HL-60 (cell line): ENCODE results near the gene MACROD2.

Experiments
- DNase-seq, 2 experiments: peaks; one replicate each; pipeline ENCODE4 v3.0.0-alpha.2; 2010 to 2020; ENCODE audit warnings: low read depth in 1 of 2, low spot score in 1 of 2
- H3K27ac ChIP-seq: fragments of 250-450 bp; sonication (Bioruptor Pico); replicated peaks from 2 replicates; pipeline ENCODE4 v1.5.1; 2020; ENCODE audit warnings: mild to moderate bottlenecking, moderate library complexity
- H3K27me3 ChIP-seq: fragments of 250-450 bp; sonication (Bioruptor Pico); 2 replicates; pipeline ENCODE4 v1.5.1; 2021; ENCODE audit warnings: mild to moderate bottlenecking, moderate library complexity; ENCODE audit not compliant: insufficient read depth, poor library complexity, severe bottlenecking
- H3K4me3 ChIP-seq: replicated peaks from 2 replicates; pipeline ENCODE4 v1.5.1; 2011; ENCODE audit warnings: mild to moderate bottlenecking, control low read depth, low read length; ENCODE audit not compliant: insufficient read depth
- GABPA ChIP-seq: IDR thresholded peaks from 2 replicates; pipeline ENCODE4 v1.6.1; 2012; ENCODE audit warnings: low read depth
- POLR2AphosphoS5 ChIP-seq: IDR thresholded peaks from 2 replicates; pipeline ENCODE4 v1.6.1; 2012; ENCODE audit warnings: low read depth
- SPI1 ChIP-seq: IDR thresholded peaks from 2 replicates; pipeline ENCODE4 v1.6.1; 2012; ENCODE audit warnings: low read depth, mild to moderate bottlenecking, borderline replicate concordance
- TF ChIP-seq, protein P1 (sequence below): IDR thresholded peaks from 2 replicates; pipeline ENCODE4 v1.6.1; 2012; ENCODE audit warnings: low read depth; ENCODE audit not compliant: insufficient replicate concordance
- TF ChIP-seq, protein P2 (sequence below): IDR thresholded peaks from one replicate; pipeline ENCODE4 v1.5.1; 2011; ENCODE audit warnings: low read length, control low read depth, inconsistent platforms; ENCODE audit not compliant: insufficient read depth

The MACROD2 gene

DNA sequence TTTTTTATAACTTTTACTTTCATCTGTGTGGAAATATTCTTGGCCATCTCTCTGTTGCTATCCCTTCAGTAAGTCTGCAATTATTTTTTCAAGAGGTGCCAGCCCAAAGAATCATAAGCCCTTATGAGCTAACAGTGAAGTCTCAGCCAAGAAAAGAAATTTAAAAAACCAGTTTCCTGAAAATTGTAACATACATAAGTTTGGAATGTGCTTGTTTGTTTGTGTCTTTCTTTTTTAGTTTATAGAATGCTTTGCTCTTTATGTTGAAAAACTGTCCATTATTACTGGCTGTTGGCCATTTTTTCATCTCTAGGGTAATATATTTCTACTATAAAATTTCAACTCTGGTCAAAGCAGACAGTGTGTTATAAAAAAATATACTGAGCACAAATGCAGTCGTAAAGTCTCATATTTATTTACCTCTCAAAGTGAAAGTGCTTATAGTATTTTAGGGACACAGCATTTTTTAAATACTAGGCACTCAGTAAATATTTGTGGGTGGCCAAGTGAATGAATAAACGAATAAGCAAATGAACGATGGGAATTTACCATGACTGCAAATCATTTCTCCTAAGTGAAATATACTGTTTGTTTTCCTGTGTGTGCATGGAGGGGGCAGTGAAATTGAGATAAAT, 1918.2 kb downstream of the MACROD2 start:
- no peak overlapping the region for H3K27ac ChIP-seq
- DNase-seq: no peak
- H3K27me3 ChIP-seq: no peaks in the 10 kb centered on the region
- H3K4me3 ChIP-seq: no peak overlapping the region
- TF ChIP-seq, protein P1, sequence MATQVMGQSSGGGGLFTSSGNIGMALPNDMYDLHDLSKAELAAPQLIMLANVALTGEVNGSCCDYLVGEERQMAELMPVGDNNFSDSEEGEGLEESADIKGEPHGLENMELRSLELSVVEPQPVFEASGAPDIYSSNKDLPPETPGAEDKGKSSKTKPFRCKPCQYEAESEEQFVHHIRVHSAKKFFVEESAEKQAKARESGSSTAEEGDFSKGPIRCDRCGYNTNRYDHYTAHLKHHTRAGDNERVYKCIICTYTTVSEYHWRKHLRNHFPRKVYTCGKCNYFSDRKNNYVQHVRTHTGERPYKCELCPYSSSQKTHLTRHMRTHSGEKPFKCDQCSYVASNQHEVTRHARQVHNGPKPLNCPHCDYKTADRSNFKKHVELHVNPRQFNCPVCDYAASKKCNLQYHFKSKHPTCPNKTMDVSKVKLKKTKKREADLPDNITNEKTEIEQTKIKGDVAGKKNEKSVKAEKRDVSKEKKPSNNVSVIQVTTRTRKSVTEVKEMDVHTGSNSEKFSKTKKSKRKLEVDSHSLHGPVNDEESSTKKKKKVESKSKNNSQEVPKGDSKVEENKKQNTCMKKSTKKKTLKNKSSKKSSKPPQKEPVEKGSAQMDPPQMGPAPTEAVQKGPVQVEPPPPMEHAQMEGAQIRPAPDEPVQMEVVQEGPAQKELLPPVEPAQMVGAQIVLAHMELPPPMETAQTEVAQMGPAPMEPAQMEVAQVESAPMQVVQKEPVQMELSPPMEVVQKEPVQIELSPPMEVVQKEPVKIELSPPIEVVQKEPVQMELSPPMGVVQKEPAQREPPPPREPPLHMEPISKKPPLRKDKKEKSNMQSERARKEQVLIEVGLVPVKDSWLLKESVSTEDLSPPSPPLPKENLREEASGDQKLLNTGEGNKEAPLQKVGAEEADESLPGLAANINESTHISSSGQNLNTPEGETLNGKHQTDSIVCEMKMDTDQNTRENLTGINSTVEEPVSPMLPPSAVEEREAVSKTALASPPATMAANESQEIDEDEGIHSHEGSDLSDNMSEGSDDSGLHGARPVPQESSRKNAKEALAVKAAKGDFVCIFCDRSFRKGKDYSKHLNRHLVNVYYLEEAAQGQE: no peak

DNA sequence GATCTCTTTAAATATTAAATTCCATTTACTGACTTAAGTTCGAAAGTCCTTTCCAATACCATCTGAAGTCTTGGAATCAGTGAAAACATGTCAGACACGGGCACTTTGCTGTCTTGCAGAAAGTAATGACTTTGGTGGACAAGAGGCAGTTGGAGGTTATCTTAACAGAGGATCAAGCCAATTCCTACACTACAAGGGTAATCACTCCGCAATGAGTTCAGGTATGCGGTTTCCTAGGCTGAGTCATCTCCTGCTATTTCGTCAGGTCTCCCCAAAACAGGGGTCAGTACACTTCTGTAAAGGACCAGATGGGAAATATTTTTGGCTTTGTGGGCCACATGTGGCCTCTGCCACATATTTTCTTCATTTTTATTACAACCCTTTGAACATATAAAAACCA, 1921.3 kb downstream of the MACROD2 start:
- Histone ChIP-seq H3K27me3 (no peaks in the 10 kb centered on the region), H3K4me3 (no peak overlapping the region), H3K27ac (no peak overlapping the region)
- TF ChIP-seq, protein P2, sequence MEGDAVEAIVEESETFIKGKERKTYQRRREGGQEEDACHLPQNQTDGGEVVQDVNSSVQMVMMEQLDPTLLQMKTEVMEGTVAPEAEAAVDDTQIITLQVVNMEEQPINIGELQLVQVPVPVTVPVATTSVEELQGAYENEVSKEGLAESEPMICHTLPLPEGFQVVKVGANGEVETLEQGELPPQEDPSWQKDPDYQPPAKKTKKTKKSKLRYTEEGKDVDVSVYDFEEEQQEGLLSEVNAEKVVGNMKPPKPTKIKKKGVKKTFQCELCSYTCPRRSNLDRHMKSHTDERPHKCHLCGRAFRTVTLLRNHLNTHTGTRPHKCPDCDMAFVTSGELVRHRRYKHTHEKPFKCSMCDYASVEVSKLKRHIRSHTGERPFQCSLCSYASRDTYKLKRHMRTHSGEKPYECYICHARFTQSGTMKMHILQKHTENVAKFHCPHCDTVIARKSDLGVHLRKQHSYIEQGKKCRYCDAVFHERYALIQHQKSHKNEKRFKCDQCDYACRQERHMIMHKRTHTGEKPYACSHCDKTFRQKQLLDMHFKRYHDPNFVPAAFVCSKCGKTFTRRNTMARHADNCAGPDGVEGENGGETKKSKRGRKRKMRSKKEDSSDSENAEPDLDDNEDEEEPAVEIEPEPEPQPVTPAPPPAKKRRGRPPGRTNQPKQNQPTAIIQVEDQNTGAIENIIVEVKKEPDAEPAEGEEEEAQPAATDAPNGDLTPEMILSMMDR: no peak
- TF ChIP-seq POLR2AphosphoS5: no peak
- TF ChIP-seq, protein P1: no peak
- DNase-seq: no peak

DNA sequence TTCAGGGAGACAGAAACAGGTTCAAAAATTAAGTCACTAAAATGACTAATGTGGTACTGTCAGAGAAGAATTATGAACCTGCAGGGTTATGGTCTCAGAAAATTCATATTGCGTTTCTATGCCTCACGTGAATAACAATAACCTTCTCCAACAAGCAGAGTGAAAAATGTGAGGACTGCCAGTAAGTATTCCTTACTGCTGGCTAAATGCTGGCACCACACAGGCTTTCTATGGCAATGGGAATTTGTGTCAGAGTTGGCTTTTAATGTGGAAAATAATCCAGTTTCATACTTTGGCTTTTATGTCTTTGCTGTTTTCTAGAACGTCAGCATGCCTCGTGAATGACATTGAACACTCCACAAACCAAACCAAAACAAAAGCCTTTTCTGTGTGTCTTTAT, 1922.0 kb downstream of the MACROD2 start:
- no peak for DNase-seq
- TF ChIP-seq SPI1 (no peak), POLR2AphosphoS5 (no peak), GABPA (no peak)
- TF ChIP-seq, protein P2: no peak
- TF ChIP-seq, protein P1: no peak
- Histone ChIP-seq H3K27me3 (no peaks in the 10 kb centered on the region), H3K4me3 (no peak overlapping the region), H3K27ac (no peak overlapping the region)

DNA sequence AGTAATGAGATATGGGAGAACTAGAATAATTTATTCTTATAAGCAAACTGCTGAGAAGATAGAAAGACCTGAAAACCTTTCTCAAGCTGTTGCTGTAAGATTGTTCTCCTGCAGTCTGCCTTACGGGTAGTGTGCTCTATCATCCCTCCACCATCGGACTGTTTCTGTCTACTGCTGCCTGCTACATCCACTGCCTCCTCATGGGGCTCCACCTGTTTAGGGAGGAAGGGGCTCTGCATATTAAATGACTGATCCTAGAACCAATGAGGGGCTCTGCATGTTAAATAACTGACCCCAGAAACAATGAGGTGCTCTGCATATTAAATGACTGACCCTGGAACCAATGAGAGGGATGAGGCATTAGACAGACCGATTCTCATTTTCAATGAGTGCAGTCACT, 1923.3 kb downstream of the MACROD2 start:
- no peak overlapping the region for H3K4me3 ChIP-seq
- H3K27me3 ChIP-seq: no peaks in the 10 kb centered on the region
- no peak overlapping the region for H3K27ac ChIP-seq
- no peak for DNase-seq
- TF ChIP-seq, protein P2: no peak
- TF ChIP-seq, protein P1: no peak
- TF ChIP-seq GABPA: no peak
- TF ChIP-seq POLR2AphosphoS5: no peak
- TF ChIP-seq SPI1: no peak
